LoVo (cell line): ENCODE data around the gene DIP2A.
A peak's percentile ranks its signal among the peaks of the same experiment; 100 is the strongest.
"Not testable (repeated sequence)": the region's sequence is repeated elsewhere in the genome, so short reads cannot be mapped to it uniquely, and the experiment has no call there.

Source experiments
- DNase-seq: peaks from one replicate; pipeline ENCODE4 v3.0.0-alpha.2; 2016; ENCODE audit warnings: low spot score

The DIP2A gene

DNA sequence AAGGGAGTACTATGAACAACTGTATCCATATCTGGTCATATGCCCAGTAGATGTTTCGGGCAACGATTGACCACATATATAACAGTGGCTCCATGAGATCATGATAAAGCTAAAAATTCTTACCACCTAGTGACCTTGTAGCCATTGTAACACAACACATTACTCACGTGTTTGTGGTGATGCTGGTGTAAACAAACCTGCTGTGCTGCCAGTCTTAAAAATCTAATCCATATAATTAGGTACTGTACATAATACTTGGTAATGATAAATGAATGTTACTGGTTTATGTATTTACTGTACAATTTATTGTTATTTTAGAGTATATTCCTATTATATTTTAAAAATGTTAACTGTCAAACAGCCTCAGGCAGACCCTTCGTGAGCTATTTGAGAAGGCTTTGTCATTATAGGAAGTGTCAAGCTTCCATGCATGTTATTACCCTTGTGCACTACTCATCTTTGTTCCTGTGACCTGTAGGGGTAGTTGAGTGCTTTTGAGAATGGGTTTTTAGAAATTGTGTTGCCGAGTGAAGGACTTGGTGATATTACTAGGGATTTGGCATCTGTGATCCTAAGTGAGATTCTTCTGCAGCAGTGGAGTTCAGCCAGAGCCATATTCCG lies 23.6 kb downstream of the DIP2A start:
- no peak for DNase-seq

DNA sequence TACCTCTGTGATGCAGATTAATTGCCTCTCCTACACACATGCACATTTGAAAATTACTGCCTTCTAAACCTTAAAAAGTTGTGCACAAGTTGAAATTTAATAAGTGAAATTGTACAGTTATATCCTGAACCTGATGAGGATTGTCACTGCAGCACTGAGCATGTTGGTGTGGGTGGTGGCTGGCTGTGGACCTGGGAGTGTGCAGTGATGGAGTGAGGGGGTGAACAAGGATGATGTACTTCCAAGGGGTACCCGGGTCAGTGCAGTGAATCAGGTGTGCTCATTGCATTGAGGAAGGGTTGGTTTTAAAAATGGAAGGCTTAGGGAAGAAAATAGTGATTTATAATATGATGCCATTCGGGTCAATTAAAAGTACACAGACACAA lies 24.1 kb downstream of the DIP2A start:
- no peak for DNase-seq

DNA sequence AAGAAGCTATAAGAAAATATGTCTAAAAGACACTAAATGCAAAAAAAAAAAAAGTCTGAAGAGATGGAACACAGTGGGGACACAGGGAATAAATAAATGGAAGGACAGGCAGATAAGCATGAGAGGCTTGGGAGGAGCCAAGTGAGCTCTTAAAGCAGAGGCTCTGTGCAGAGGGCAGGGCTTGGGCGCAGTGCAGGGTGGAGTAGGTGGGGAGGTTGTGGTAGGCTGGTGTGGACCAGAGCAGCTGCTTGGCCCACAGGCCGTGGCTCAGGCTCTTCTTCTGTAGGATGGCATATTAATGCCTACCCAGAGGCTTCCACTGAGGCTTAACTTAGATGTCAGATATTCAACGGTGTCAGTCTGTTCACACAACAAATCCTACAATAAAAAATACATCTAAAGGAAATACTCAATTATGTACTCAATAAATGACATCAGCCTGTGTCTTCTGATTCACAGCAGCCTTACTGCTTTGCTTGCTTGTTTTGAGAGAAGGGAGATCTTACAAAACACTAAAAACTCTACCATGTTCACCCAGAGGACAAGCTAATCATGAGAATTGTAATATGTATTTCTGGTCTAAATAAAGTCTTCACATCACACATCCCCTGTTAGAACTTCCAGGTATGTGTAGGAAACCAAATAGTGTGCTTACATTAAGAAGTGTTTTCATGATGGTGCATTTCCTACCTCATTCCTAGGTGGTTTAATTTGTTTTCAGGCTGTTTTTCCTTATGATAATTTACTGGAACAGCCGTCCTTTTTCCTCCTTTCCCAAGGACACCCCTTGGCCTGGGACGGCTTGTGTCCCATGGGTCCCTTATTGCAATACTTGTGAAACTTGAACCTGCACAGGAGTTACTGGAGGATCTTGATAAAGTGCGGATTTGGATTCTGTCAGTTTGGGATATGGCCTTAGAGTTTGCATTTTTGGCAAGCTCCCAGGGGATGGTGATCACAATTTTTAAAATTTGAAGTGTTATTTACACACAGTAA lies 24.9 kb downstream of the DIP2A start:
- DNase-seq = no peak

DNA sequence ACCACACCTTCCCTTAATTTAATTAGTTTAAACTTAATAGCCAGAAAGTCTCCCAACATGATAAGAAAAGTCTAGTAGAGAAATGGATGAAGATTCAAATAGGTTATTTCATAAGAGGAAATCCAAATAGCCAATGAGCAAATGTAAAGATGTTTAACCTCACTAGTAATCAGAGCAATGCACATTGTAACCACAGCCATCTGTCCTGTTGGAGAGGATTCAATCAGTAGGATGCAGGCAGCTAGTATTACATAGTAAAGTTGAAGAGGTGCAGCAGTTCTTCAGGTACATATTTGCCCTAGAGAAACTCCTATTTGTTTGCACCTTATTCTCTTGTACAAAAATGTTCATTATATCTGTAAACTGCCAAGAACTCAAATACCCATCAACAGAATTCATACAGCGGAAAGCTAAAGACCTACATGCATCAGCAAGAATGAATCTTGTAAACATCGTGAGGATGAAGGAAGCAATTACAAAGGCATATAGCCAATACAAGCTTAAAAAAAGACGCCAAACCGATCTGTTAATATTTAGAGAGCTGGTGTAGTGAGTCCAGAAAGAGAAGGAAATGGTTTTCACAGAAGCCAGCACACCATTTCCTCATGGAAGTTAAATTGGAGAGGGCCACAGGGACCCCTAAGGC lies 27.9 kb downstream of the DIP2A start:
- no peak for DNase-seq

DNA sequence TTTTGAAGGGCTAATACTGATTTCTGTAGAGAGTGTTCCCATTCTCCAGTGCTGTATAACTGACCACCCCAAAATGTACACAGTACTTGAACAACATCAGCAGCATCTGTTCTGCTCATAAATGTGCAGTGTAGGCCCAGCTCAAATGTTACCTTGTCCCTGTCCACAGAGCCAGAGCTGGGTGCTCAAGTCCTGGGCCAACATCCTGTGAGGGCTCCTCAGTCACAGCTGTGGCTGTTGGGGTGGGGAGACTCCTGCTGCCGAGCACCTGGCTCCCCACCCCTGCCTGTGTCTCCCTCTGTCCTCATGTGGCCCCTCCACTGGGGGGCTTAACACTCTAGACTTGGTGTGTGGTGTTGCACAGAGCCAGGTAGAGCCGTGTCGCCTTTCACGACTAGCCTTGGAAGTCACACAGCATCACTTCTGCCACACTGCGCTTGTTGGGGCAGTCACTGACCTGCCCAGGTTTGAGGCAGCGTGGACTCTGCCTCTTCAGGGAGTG lies 30.5 kb downstream of the DIP2A start:
- DNase-seq = no peak

DNA sequence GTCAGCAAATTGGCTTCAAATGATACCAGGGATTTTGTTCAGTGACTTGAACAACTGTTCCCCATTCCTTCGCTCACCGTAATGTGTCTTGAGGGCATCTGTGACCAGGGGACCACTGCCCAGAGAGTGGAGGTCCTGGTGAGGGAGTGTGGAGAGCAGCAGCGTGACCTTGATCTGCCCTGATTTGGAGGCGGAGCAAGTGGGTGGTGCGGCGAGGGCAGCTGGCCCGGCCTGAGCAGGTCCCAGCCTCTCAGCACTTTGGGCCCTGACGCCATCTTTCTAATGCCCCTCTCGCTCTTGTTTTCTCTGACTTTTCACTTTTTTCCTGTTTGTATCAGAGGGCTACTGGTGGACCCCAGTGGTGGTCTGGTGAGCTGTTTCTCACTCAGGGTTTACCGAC lies 31.1 kb downstream of the DIP2A start:
- no peak for DNase-seq

DNA sequence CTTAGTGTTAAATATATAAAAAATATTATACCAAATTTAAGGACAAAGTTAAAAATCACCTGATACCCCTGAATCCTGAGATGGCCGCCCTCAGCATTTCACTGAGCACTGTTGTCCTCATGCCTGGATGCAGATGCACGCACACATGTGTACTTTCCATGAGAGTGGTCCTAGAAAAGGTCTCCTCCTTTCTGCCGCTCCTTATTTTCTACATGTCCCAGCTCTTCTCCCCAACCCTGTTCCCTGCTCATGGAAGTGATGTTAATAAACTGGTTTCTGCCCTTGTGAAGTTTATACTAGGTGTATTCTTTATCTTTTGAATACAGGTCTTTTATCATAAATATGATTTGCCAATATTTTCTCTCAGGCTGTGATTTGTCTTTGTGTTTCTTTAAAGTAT lies 32.9 kb downstream of the DIP2A start:
- no peak for DNase-seq

DNA sequence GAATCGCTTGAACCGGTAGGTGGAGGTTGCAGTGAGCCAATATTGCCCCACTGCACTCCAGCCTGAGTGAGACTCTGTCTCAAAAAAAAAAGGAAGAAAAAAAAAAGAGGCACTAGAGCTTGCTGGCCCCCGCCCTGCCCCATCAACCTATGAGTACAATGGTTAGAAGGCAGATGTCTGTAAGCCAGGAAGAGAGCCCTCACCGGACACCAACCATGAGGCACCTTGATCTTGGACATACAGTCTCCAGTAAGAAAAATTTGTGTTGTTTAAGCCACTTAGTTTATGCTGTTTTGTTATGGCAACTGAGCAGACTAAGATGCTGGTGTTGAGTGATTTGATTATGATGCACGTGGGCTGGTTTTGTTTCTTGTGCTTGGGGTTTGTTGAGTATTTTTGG lies 34.2 kb downstream of the DIP2A start:
- DNase-seq = no peak

DNA sequence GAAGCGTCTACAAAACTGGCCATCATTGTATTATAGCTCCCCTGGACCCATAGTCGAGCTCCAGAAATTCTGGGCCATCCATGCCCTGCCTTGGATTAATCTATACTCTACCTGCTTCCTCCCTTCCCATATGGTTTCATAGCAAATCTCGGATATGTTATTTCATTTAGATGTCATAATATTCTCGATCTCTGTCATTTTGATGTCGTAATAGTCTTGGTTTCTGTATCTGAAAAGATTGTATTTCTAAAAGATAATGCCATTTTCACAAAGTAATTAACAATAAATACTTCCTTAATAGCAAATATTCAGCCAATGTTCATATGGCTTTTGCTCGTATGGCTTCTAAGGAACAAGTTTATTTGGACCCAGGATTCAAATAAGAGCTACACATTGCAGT lies 35.1 kb downstream of the DIP2A start:
- no peak for DNase-seq

DNA sequence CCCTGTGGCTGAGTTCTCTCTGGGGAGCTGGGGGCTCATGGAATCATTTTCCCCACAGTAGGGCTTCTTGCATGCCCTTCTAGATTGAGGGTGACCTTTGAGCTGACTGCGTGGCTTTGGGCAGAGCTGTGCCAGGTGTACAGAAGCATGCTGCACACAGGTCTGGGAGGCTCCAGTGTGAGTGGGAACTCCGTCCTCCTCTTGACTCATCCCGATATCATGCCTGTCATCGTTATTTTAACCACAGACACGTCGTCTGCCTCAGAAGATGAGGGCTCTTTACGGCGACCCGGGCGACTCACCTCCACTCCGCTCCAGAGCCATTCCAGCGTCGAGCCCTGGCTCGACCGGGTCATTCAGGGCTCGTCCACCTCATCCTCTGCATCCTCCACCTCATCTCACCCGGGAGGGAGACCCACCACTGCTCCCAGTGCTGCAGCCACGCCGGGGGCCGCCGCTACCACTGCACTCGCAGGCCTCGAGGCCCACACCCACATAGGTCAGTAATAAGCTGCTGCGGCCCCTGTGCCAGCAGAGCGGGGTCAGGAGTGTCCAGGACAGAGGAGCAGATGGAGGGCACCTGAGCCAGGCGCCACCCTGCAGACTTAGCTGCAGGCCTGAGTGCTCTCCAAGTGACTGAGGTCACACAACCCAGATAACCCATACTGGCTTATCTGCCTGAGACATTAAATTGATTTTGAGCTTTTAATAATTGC lies 39.8 kb downstream of the DIP2A start:
- no peak for DNase-seq

DNA sequence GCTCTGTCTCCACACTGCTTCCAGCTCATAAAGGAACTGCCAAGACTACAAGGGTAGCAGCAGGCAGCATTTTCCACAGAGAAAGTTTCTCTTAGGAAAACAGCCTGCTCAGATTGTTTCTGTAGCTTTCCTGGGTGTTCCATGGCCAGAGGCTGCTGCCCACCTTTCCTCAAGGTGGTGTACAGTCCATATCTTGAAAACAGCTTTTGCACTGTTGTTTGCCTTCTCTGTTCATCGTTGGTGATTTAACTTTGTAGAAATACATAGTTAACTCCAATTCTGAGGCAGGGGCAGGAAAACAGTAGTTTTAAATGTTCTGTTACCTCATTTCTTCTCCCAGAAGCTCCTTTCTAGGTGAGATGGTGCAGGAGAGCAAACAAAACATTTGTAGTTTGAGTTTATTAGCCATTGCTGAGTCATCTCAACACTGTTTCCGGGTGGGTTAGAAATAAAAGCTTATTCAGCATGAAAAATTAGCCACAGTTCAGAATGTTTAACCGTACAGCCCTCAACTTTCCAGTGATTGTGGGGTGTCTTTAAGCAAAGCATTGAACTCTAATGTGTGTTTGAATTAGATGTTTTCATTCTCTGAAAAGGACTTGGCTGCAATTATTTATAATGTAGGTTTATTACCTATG lies 41.7 kb downstream of the DIP2A start:
- peak; percentile 43 for DNase-seq

DNA sequence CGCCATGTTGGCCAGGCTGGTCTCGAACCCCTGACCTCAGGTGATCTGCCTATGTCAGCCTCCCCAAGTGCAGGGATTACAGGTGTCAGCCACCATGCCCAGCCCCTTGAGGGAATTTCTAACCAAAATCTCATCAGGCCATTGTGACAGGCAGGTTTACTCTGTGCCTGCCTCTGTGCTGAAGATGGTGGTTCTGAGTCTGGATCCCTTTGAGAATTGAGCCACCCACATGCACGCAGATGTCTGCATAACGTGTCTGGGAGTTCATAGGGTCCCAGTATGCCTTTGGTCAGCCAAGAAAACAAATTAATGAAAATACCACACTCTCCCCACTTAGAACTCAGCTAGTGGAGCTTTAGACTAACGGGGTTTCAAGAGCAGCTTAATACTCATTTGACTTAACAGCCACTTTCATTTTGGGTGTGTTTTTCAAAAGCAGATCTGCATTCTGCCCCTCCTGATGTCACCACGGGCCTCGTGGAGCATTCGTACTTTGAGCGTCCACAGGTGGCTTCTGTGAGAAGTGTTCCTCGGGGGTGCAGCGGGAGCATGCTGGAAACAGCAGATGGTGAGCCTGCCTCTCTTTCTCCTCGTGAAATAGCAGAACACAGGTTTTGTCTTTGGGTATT lies 45.3 kb downstream of the DIP2A start:
- no peak for DNase-seq

DNA sequence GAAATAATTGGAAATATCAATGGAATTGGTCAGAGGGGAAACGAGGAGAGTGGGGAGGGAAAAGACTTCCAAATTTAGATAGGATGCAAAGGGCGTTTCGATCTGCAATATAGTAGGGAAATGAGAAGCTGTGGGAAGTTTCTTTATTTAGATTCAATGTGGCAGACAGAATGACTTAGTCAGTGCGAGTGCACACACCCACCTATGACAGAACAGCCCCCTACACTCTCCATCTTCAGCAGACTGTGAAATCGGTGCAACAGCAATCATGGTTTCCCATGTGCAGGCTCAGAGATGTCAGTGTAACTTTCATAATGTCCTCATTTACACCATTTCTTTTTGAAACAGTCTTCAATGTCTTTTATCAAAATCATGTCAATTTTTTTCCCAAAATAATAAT lies 46.0 kb downstream of the DIP2A start:
- no peak for DNase-seq

DNA sequence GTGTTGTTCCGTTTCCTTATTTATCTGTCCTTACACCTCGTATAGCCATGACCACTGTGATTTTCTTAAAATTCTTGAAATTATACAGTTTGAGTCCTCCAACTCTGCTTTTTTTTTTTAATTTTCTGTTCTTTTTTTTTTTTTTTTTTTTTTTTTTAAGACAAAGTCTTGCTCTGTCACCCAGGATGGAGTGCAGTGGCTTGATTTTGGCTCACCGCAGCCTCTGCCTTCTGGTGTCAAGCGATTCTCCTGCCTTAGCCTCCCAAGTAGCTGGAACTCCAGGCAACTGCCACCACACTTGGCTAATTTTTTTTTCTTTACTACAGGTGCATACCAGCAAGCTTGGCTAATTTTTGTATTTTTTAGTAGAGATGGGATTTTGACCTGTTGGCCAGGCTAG lies 48.9 kb downstream of the DIP2A start:
- no peak for DNase-seq

DNA sequence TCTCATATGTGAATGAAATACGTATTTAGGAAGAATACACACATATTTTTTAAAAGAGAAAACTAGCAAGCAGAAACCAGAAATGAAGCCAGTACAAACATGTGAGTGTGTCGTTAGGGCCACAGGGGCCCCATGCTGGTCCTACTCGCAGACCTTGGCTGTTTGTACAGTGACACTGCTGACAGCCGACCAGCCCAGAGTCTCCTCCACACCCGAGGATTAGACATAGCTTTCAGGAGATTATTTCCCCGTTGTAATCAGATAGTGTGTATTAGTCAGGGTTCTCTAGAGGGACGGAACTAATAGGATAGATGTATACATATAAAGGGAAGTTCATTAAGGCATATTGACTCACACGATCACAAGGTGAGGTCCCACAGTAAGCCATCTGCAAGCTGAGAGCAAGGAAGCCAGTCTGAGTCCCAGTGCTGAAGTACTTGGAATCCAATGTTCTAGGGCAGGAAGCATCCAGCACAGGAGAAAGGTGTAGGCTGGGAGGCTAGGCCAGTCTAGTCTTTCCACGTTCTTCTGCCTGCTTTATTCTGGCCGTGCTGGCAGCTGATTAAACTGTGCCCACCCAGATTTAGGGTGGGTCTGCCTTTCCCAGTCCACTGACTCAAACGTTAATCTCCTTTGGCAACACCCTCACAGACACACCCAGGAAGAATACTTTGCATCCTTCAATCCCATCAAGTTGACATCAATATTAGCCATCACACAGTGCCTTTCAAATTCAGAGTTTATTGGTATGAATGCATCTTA lies 51.2 kb downstream of the DIP2A start:
- peak; percentile 69 for DNase-seq

DNA sequence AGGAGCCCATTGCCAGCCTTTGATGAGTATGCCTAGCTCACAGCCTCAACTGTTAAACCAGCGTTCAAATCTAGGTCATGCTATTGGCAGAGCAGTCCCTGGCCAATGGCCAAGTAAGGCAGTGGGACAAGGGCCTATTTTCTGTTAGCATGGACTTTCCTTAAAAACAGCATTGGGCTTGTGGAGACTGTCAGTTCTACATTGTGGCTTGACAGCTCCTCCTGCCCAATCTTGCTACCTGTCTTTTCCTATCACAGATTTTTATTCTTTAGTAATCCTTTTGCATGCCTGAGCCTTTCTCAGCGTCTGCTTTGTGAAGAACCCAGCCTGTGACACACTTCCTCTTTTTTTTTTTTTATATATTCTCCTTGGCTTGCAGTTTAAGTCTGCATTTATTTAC lies 56.4 kb downstream of the DIP2A start:
- DNase-seq = no peak

DNA sequence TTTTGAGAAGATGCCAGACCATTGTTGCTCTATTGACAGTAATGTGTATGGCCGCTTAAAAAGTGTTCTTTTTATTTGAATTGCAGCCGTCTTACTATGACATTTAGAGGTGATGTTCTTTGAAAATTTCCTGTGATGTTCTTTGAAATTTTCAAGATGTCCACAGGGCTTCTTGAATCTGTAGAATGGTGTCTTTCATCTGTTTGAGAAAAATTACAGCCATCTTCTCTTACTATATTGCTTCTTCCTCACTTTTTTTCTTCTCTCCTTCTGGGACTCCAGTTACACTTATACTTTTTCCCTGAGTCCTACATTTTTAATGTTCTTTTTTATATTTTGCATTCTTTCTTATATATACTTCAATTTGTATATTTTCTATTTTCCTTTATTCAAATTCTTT lies 57.4 kb downstream of the DIP2A start:
- no peak for DNase-seq

DNA sequence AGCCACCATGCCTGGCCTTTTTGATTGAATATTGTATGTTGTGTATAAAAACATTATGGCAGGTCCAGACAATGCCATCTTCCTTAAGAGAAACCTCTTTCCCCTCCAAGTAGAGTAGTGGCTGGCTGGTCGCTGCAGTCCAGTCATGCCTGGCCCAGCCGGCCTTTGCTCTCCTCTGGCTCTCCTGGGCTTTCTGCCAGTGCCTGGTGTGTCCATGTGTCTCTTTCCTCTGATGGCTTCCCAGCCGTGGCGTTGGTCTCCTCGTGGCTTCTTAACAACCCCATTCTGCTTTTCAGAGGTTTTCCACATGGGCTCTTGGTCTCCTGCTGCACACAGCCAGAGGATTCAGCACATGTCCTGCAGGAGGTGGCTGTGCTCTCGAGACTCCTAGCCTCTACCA lies 58.7 kb downstream of the DIP2A start:
- DNase-seq = no peak

DNA sequence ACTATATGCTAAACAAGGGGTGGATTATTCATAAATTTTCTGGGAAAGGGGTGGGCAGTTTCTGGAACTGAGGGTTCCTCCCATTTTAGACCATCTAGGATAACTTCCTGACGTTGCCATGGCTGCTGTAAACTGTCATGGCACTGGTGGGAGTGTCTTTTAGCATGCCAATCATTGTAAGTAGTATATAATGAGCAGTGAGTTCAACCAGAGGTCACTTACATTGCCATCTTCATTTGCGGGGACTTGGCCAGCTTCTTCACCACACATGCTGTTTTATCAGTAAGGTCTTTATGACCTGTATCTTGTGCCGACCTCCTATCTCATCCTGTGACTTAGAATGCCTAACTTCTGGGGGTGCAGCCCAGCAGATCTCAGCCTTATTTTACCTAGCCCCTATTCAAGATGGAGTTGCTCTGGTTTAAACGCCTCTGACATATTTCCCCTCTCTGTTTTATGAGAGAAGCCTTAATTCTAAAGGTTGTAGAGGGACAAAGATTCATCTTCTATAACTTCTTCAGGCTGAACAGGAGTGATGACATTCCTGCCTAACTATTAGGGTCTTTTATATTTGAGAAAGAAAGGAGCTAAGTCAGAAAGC lies 60.4 kb downstream of the DIP2A start:
- no peak for DNase-seq

DNA sequence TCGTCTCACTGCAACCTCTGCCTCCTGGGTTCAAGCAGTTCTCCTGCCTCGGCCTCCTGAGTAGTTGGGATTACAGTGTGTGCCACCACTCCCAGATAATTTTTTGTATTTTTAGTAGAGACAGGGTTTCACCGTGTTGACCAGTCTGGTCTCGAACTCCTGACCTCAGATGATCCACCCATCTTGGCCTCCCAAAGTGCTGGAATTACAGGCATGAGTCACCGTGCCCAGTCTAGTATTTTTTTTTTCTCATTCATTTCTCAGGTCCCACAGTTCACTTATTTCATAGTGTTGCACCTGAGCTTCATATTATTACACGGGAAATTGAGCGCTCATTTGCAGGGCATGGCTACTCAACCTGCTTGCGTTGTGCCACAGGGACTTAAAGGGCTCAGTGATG lies 68.7 kb downstream of the DIP2A start:
- not testable (repeated sequence) for DNase-seq
